Measurements from ENCODE around the gene FGF2. TPM values are rescaled to one million over a fixed set of nuclear protein-coding genes. Genes with fewer than 3 reads are reported as not detected.

The FGF2 gene
- total RNA-seq, 1 experiment from 2014 or later = 33.7 TPM

- Mint-ChIP-seq H3K4me3 (ENCODE audit: low read depth, unreplicated experiment) (no peak overlapping the region), H3K4me1 (ENCODE audit: low read depth, unreplicated experiment) (peaks cover 26% of the 10 kb centered on the region), H3K27me3 (ENCODE audit: unreplicated experiment) (no peaks in the 10 kb centered on the region), H3K27ac (ENCODE audit: unreplicated experiment) (no peak overlapping the region), H3K36me3 (ENCODE audit: insufficient read depth, unreplicated experiment) (peaks cover 23% of the 10 kb centered on the region), H3K9me3 (ENCODE audit: low read depth, unreplicated experiment) (no peaks in the 10 kb centered on the region)
- DNase-seq = no peak
- BruUV-seq (replicated peaks) = no TSS peak
- intact Hi-C loops (cut with micrococcal nuclease; ENCODE audit: unreplicated experiment) = no loop called here
- CTCF ChIA-PET = no interaction called here
- TF ChIP-seq CTCF (IDR thresholded peaks at IDR 0.05; ENCODE audit: unreplicated experiment) = no peak
These were observed 4.2 kb upstream of the FGF2 start for GRCh38 chr4:122822466-122822865.

- H3K27ac Mint-ChIP-seq (ENCODE audit: unreplicated experiment) = no peak overlapping the region
- H3K9me3 Mint-ChIP-seq (ENCODE audit: low read depth, unreplicated experiment) = no peaks in the 10 kb centered on the region
- CTCF ChIA-PET = no interaction called here
- no peak for TF ChIP-seq CTCF (IDR thresholded peaks at IDR 0.05; ENCODE audit: unreplicated experiment)
- intact Hi-C loops (cut with micrococcal nuclease; ENCODE audit: unreplicated experiment) = no loop called here
- H3K4me1 Mint-ChIP-seq (ENCODE audit: low read depth, unreplicated experiment) = peaks cover 34% of the 10 kb centered on the region
- H3K27me3 Mint-ChIP-seq (ENCODE audit: unreplicated experiment) = no peaks in the 10 kb centered on the region
- no peak for DNase-seq
- no TSS peak for BruUV-seq (replicated peaks)
- H3K4me3 Mint-ChIP-seq (ENCODE audit: low read depth, unreplicated experiment) = no peak overlapping the region
- peaks cover 33% of the 10 kb centered on the region for H3K36me3 Mint-ChIP-seq (ENCODE audit: insufficient read depth, unreplicated experiment)
These were observed 3.2 kb upstream of the FGF2 start for GRCh38 chr4:122823476-122823875.

- Mint-ChIP-seq H3K36me3 (ENCODE audit: insufficient read depth, unreplicated experiment) (peaks cover 37% of the 10 kb centered on the region), H3K4me3 (ENCODE audit: low read depth, unreplicated experiment) (no peak overlapping the region), H3K4me1 (ENCODE audit: low read depth, unreplicated experiment) (peaks cover 34% of the 10 kb centered on the region), H3K9me3 (ENCODE audit: low read depth, unreplicated experiment) (no peaks in the 10 kb centered on the region), H3K27ac (ENCODE audit: unreplicated experiment) (no peak overlapping the region), H3K27me3 (ENCODE audit: unreplicated experiment) (no peaks in the 10 kb centered on the region)
- TF ChIP-seq CTCF (IDR thresholded peaks at IDR 0.05; ENCODE audit: unreplicated experiment) = no peak
- no TSS peak for BruUV-seq (replicated peaks)
- intact Hi-C loops (cut with micrococcal nuclease; ENCODE audit: unreplicated experiment) = loop anchor here (5.0 kb wide), 2 partner anchors 42 to 88 kb away; no protein-coding TSS in a partner anchor
- CTCF ChIA-PET = no interaction called here
- no peak for DNase-seq
These were observed 2.0 kb upstream of the FGF2 start for GRCh38 chr4:122824616-122825015.

GRCh38 chr4:122826079-122826527, 528 bp upstream of the FGF2 start:
- intact Hi-C loops (cut with micrococcal nuclease; ENCODE audit: unreplicated experiment) = loop anchor here (5.0 kb wide), 2 partner anchors 44 to 86 kb away; no protein-coding TSS in a partner anchor
- DNase-seq = no peak
- H3K36me3 Mint-ChIP-seq (ENCODE audit: insufficient read depth, unreplicated experiment) = peaks cover 31% of the 10 kb centered on the region
- H3K27me3 Mint-ChIP-seq (ENCODE audit: unreplicated experiment) = no peaks in the 10 kb centered on the region
- no peaks in the 10 kb centered on the region for H3K9me3 Mint-ChIP-seq (ENCODE audit: low read depth, unreplicated experiment)
- H3K27ac Mint-ChIP-seq (ENCODE audit: unreplicated experiment) = peak overlapping the region; percentile 44
- CTCF ChIA-PET = no interaction called here
- H3K4me3 Mint-ChIP-seq (ENCODE audit: low read depth, unreplicated experiment) = peak overlapping the region; percentile 91
- BruUV-seq (replicated peaks) = no TSS peak
- TF ChIP-seq CTCF (IDR thresholded peaks at IDR 0.05; ENCODE audit: unreplicated experiment) = no peak
- peaks cover 37% of the 10 kb centered on the region for H3K4me1 Mint-ChIP-seq (ENCODE audit: low read depth, unreplicated experiment)
